ENCODE data around the gene MEX3A. TPM values are rescaled to one million over a fixed set of nuclear protein-coding genes. Genes with fewer than 3 reads are reported as not detected.
A peak's percentile ranks its signal among the peaks of the same experiment; 100 is the strongest.

The MEX3A gene
- total RNA-seq, 1 donor from 2014 or later = 6.6 TPM

GRCh38 chr1:156102633-156103511, 20.6 kb upstream of the MEX3A start:
- peak; percentile 91 for DNase-seq

GRCh38 chr1:156101880-156102279, 19.6 kb upstream of the MEX3A start:
- DNase-seq = no peak

GRCh38 chr1:156100205-156100995, 18.1 kb upstream of the MEX3A start:
- DNase-seq = no peak

GRCh38 chr1:156099282-156099681, 17.0 kb upstream of the MEX3A start:
- DNase-seq = no peak

- DNase-seq = no peak
Observed at GRCh38 chr1:156098784-156099183, 16.5 kb upstream of the MEX3A start.

- DNase-seq = no peak
Observed at GRCh38 chr1:156097499-156098178, 15.4 kb upstream of the MEX3A start.

- DNase-seq = no peak
Observed at GRCh38 chr1:156096640-156097391, 14.6 kb upstream of the MEX3A start.

GRCh38 chr1:156095906-156096508, 13.7 kb upstream of the MEX3A start:
- DNase-seq = no peak

GRCh38 chr1:156091610-156092009, 9.3 kb upstream of the MEX3A start:
- DNase-seq = no peak

- no peak for DNase-seq
Observed at GRCh38 chr1:156090840-156091188, 8.5 kb upstream of the MEX3A start.

GRCh38 chr1:156090138-156090839, 8.0 kb upstream of the MEX3A start:
- DNase-seq = no peak

- DNase-seq = no peak
Observed at GRCh38 chr1:156089704-156090103, 7.4 kb upstream of the MEX3A start.

- DNase-seq = no peak
Observed at GRCh38 chr1:156086256-156086662, 4.0 kb upstream of the MEX3A start.

- DNase-seq = no peak
Observed at GRCh38 chr1:156083800-156084790, 1.8 kb upstream of the MEX3A start.

GRCh38 chr1:156081917-156082308, 352 bp downstream of the MEX3A start:
- DNase-seq = no peak

GRCh38 chr1:156081180-156081916, 917 bp downstream of the MEX3A start:
- DNase-seq = no peak

GRCh38 chr1:156080863-156081179, 1.4 kb downstream of the MEX3A start:
- DNase-seq = no peak

GRCh38 chr1:156080241-156080862, 1.9 kb downstream of the MEX3A start:
- no peak for DNase-seq

GRCh38 chr1:156079762-156080161, 2.5 kb downstream of the MEX3A start:
- no peak for DNase-seq
